PFSK-1 (cell line): ENCODE results near the gene GNRH2.

Experiments
- FOXP2 ChIP-seq: optimal IDR thresholded peaks from 2 replicates; pipeline ENCODE3; 2011; ENCODE audit warnings: borderline replicate concordance, control low read depth, inconsistent platforms; ENCODE audit not compliant: insufficient read depth; ENCODE audit errors: extremely low read length, extremely low read depth
- POLR2AphosphoS5 ChIP-seq: IDR thresholded peaks from 2 replicates; pipeline ENCODE4 v1.6.1; 2012; ENCODE audit warnings: low read depth, mild to moderate bottlenecking, control low read depth, low read length, moderate library complexity
- SIN3A ChIP-seq: IDR thresholded peaks from 2 replicates; pipeline ENCODE4 v1.6.1; 2012; ENCODE audit warnings: mild to moderate bottlenecking, low read length, moderate library complexity, borderline replicate concordance; ENCODE audit not compliant: insufficient read depth
- TAF1 ChIP-seq: IDR thresholded peaks from 2 replicates; pipeline ENCODE4 v1.6.1; 2012; ENCODE audit warnings: low read length, control low read depth, borderline replicate concordance; ENCODE audit not compliant: insufficient read depth
- TF ChIP-seq, protein P1 (sequence below), 2 experiments: IDR thresholded peaks; 2 replicates each; pipeline versions ENCODE4 v1.6.1 to v1.8.0; 2011 to 2012; ENCODE audit warnings: low read depth in 2 of 2, low read length in 2 of 2, control low read depth in 1 of 2, inconsistent platforms in 1 of 2, mild to moderate bottlenecking in 1 of 2, moderate library complexity in 1 of 2; ENCODE audit not compliant: insufficient read depth in 1 of 2

Gene GNRH2

DNA sequence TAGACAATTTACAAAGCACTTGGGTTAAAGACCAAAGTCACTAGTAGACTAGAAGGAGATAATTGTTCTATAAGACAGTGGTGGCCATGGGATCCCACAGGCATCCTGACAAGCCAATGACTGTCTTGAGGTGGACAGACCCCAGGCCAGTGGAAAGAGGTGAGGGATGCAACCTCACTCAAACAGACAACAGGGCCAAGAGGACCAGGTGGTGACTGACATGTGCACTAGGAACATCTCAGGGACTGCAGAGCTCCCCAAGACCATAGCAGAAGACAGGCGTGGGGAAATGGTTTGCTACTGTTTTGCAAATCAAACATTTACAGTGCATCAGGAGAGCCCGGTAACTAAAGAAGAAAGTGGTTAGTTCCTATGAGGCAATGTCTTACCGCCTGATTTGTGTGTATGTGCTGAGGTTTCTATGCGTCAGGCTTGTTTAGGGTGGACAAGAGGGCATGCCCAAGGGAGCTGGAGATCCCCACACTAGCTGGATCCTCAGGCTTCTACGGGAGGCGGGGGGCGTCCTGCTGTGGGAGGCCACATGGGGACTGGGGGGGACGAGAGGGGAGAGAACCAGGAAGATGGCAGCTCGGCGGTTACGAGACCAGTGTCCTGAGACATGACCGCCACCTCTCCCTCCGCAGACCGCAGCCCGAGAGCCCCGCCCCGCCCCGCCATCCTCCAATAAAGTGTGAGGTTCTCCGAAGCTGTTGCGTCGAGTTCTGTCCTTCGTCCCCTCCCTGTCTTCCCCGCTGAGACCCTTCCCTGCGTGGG, 1.8 kb downstream of the GNRH2 start:
- no peak for TF ChIP-seq POLR2AphosphoS5
- no peak for TF ChIP-seq TAF1
- TF ChIP-seq FOXP2: no peak
- no peak for TF ChIP-seq SIN3A
- TF ChIP-seq, protein P1, sequence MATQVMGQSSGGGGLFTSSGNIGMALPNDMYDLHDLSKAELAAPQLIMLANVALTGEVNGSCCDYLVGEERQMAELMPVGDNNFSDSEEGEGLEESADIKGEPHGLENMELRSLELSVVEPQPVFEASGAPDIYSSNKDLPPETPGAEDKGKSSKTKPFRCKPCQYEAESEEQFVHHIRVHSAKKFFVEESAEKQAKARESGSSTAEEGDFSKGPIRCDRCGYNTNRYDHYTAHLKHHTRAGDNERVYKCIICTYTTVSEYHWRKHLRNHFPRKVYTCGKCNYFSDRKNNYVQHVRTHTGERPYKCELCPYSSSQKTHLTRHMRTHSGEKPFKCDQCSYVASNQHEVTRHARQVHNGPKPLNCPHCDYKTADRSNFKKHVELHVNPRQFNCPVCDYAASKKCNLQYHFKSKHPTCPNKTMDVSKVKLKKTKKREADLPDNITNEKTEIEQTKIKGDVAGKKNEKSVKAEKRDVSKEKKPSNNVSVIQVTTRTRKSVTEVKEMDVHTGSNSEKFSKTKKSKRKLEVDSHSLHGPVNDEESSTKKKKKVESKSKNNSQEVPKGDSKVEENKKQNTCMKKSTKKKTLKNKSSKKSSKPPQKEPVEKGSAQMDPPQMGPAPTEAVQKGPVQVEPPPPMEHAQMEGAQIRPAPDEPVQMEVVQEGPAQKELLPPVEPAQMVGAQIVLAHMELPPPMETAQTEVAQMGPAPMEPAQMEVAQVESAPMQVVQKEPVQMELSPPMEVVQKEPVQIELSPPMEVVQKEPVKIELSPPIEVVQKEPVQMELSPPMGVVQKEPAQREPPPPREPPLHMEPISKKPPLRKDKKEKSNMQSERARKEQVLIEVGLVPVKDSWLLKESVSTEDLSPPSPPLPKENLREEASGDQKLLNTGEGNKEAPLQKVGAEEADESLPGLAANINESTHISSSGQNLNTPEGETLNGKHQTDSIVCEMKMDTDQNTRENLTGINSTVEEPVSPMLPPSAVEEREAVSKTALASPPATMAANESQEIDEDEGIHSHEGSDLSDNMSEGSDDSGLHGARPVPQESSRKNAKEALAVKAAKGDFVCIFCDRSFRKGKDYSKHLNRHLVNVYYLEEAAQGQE (IDR thresholded peaks at IDR 0.05; ENCODE audit: insufficient read depth in 1 of 2, low read depth in 2 of 2, low read length in 2 of 2): no peak

DNA sequence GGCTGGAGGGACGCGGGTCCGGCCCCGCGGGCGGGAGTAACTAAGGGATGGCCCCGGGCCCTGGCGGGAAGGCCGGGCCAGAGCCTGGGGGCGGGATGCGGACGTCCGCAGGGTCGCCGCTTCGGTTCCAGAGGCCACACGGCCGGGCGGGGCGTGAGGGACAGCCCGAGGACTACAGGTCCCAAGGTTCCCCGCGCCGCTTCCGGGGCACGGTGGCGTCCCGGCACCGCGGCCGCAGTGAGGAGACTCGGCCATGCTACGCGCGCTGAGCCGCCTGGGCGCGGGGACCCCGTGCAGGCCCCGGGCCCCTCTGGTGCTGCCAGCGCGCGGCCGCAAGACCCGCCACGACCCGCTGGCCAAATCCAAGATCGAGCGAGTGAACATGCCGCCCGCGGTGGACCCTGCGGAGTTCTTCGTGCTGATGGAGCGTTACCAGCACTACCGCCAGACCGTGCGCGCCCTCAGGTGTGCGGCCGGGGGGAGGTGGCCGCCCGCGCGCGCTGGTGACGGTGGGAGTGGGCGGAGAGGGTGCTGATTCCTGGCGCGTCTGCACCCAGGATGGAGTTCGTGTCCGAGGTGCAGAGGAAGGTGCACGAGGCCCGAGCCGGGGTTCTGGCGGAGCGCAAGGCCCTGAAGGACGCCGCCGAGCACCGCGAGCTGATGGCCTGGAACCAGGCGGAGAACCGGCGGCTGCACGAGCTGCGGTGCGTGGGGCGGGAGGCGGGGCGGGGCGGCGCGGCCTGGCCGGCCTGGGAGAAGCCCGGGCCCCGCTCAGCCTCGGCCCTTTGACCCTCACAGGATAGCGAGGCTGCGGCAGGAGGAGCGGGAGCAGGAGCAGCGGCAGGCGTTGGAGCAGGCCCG, 2.6 kb downstream of the GNRH2 start, which contains the start of gene MRPS26:
MRPS26 (plus strand) TSS at position 237 of the 861 bp plus-strand sequence; CDS start at position 254, 17 bp downstream.
- TF ChIP-seq SIN3A (peak; percentile 48; the same call in 1 of the 2 replicates), TAF1 (peak; percentile 70; the same call in 1 of the 2 replicates), FOXP2 (peak; percentile 89), POLR2AphosphoS5 (peak; percentile 72)
- TF ChIP-seq, protein P1 (IDR thresholded peaks at IDR 0.05; ENCODE audit: insufficient read depth in 1 of 2, low read depth in 2 of 2, low read length in 2 of 2): 0 out of 4 replicates have a peak, but pooled peaks of 1 of the 2 experiments have one; percentile 7

DNA sequence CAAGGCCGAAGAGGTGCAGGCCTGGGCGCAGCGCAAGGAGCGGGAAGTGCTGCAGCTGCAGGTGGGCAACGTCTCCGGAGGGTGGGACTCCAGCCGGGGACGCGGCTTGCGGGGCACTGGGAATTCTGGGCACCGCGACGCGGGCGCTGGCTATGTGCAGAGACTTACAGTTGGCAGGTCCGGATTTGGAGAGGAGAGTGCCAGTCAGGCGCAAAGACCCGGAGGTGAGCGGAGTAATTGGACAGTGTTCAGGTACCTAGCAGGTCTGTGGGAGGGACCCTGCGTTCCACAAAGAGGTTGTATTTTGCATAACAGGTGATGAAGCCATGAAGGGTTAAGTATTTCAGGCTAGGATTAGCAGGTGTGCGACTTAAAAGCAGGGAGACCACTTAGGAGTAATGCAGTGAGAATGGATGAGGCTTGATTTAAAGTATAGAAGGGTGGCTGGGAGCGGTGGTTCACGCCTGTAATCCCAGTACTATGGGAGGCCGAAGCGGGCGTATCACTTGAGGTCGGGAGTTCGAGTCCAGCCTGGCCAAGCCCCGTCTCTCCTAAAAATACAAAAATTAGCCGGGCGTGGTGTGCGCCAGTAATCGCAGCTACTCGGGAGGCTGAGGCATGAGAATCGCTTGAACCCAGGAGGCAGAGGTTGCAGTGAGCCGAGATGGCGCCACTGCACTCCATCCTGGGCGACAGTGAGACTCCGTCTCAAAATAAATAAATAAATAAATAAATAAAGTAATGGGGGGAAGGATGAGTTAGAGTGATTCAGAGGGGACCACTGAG, 3.4 kb downstream of the GNRH2 start:
- TF ChIP-seq SIN3A (no peak), TAF1 (no peak), POLR2AphosphoS5 (no peak), FOXP2 (no peak)
- TF ChIP-seq, protein P1 (IDR thresholded peaks at IDR 0.05; ENCODE audit: insufficient read depth in 1 of 2, low read depth in 2 of 2, low read length in 2 of 2): no peak

DNA sequence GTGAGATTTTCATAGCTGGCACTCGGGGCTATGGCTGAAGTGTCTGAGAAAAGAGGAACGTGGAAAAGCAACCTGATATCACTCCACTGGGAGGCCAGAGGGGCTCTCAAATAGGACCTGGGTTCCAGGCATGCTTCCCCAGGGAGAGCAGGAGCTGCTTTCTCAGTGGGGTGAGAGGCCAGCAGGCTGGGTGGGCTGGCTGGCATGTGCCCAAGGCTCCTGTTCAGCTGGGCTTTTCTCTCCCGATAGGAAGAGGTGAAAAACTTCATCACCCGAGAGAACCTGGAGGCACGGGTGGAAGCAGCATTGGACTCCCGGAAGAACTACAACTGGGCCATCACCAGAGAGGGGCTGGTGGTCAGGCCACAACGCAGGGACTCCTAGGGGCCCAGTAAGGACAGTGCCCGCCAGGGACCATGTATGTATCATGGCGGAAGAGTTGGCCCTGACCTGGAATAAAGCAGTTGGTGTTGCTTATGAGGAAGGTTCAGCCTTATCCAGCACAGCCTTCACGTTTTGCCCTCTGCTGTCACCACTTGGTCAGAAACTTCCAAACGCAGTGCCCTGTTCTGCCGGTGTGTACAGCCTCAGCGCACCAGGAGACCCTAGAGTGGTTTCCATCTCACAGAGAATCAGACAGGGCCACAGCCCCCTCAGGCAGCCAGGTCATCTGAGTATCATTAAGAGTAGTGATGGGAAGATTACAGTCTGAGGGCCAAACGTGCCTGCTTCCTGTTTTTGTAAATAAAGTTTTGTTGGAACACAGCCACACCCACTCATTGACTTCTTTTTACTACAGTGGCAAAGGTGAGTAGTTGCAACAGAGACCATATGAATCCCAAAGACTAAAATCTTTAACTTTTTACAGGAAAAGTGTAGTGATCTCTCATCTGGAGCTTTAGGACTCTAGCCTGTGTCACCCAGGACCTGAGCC, 4.3 kb downstream of the GNRH2 start:
- no peak for TF ChIP-seq SIN3A
- no peak for TF ChIP-seq TAF1
- TF ChIP-seq, protein P1 (IDR thresholded peaks at IDR 0.05; ENCODE audit: insufficient read depth in 1 of 2, low read depth in 2 of 2, low read length in 2 of 2): no peak
- TF ChIP-seq FOXP2: no peak
- no peak for TF ChIP-seq POLR2AphosphoS5
